ENCODE measurements around the gene GTF2F2.

DNA sequence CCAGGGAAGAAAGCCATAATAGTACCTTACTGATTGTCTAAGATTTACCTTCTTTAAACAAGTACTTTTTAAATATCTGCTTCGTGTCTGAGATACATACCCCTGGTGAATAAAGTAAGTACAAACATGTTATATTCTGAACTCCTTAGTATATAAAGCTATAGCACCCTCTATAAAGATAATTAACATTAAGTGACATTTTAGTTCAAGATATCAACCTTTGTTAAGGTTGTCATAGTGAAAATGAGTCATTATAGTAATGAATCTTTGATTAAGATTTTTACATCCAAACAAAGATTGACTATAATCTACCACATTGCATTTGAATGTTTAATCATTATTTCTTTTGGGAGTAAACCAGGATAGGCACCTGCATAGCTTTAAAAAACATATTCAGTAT is 135.9 kb downstream of the GTF2F2 start:
- TF ChIP-seq EZH2phosphoT487 (IDR thresholded peaks at IDR 0.05; ENCODE audit: unreplicated experiment) = no peak
- TF ChIP-seq EZH2 (IDR thresholded peaks at IDR 0.05; ENCODE audit: low read depth, unreplicated experiment) = no peak
- TF ChIP-seq CTCF (conservative IDR thresholded peaks at IDR 0.05; ENCODE audit: low read depth in 2 of 2) = no peak
- no peak for TF ChIP-seq CREB1 (CRISPR knock-in tag; IDR thresholded peaks at IDR 0.05; ENCODE audit: low read depth)
- no peak for TF ChIP-seq STAT1 (IDR thresholded peaks at IDR 0.05; ENCODE audit: unreplicated experiment)
- no peak for TF ChIP-seq POLR2AphosphoS5 (IDR thresholded peaks at IDR 0.05; ENCODE audit: low read depth)
- TF ChIP-seq REST (IDR thresholded peaks at IDR 0.05; ENCODE audit: unreplicated experiment) = no peak
- TF ChIP-seq JUNB (IDR thresholded peaks at IDR 0.05; ENCODE audit: unreplicated experiment) = no peak
- TF ChIP-seq, protein P1, sequence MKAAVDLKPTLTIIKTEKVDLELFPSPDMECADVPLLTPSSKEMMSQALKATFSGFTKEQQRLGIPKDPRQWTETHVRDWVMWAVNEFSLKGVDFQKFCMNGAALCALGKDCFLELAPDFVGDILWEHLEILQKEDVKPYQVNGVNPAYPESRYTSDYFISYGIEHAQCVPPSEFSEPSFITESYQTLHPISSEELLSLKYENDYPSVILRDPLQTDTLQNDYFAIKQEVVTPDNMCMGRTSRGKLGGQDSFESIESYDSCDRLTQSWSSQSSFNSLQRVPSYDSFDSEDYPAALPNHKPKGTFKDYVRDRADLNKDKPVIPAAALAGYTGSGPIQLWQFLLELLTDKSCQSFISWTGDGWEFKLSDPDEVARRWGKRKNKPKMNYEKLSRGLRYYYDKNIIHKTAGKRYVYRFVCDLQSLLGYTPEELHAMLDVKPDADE (IDR thresholded peaks at IDR 0.05) = no peak
- TF ChIP-seq NANOG (IDR thresholded peaks at IDR 0.05; ENCODE audit: borderline replicate concordance) = no peak
- TF ChIP-seq ZNF114 (CRISPR knock-in tag; IDR thresholded peaks at IDR 0.05) = no peak
- TF ChIP-seq, protein P2, sequence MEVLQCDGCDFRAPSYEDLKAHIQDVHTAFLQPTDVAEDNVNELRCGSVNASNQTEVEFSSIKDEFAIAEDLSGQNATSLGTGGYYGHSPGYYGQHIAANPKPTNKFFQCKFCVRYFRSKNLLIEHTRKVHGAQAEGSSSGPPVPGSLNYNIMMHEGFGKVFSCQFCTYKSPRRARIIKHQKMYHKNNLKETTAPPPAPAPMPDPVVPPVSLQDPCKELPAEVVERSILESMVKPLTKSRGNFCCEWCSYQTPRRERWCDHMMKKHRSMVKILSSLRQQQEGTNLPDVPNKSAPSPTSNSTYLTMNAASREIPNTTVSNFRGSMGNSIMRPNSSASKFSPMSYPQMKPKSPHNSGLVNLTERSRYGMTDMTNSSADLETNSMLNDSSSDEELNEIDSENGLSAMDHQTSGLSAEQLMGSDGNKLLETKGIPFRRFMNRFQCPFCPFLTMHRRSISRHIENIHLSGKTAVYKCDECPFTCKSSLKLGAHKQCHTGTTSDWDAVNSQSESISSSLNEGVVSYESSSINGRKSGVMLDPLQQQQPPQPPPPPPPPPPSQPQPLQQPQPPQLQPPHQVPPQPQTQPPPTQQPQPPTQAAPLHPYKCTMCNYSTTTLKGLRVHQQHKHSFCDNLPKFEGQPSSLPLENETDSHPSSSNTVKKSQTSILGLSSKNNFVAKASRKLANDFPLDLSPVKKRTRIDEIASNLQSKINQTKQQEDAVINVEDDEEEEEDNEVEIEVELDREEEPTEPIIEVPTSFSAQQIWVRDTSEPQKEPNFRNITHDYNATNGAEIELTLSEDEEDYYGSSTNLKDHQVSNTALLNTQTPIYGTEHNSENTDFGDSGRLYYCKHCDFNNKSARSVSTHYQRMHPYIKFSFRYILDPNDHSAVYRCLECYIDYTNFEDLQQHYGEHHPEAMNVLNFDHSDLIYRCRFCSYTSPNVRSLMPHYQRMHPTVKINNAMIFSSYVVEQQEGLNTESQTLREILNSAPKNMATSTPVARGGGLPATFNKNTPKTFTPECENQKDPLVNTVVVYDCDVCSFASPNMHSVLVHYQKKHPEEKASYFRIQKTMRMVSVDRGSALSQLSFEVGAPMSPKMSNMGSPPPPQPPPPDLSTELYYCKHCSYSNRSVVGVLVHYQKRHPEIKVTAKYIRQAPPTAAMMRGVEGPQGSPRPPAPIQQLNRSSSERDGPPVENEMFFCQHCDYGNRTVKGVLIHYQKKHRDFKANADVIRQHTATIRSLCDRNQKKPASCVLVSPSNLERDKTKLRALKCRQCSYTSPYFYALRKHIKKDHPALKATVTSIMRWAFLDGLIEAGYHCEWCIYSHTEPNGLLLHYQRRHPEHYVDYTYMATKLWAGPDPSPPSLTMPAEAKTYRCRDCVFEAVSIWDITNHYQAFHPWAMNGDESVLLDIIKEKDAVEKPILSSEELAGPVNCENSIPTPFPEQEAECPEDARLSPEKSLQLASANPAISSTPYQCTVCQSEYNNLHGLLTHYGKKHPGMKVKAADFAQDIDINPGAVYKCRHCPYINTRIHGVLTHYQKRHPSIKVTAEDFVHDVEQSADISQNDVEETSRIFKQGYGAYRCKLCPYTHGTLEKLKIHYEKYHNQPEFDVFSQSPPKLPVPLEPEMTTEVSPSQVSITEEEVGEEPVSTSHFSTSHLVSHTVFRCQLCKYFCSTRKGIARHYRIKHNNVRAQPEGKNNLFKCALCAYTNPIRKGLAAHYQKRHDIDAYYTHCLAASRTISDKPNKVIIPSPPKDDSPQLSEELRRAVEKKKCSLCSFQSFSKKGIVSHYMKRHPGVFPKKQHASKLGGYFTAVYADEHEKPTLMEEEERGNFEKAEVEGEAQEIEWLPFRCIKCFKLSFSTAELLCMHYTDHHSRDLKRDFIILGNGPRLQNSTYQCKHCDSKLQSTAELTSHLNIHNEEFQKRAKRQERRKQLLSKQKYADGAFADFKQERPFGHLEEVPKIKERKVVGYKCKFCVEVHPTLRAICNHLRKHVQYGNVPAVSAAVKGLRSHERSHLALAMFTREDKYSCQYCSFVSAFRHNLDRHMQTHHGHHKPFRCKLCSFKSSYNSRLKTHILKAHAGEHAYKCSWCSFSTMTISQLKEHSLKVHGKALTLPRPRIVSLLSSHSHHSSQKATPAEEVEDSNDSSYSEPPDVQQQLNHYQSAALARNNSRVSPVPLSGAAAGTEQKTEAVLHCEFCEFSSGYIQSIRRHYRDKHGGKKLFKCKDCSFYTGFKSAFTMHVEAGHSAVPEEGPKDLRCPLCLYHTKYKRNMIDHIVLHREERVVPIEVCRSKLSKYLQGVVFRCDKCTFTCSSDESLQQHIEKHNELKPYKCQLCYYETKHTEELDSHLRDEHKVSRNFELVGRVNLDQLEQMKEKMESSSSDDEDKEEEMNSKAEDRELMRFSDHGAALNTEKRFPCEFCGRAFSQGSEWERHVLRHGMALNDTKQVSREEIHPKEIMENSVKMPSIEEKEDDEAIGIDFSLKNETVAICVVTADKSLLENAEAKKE (CRISPR knock-in tag; IDR thresholded peaks at IDR 0.05) = no peak

All from GM23338 (cell line).